SK-N-MC (cell line): Measurements from ENCODE around the gene GBE1.

Experiments used
- EZH2 ChIP-seq: fragments of 200-600 bp; sonication (generic); IDR thresholded peaks from one replicate; pipeline ENCODE4 v1.6.1; 2017; ENCODE audit warnings: antibody characterized with exemption
- POLR2AphosphoS5 ChIP-seq: IDR thresholded peaks from 2 replicates; pipeline ENCODE4 v1.6.1; 2012; ENCODE audit warnings: mild to moderate bottlenecking, low read depth, low read length, borderline replicate concordance

GRCh38 chr3:81763001-81763400 is 1.6 kb upstream of the GBE1 start:
- TF ChIP-seq EZH2 (no peak), POLR2AphosphoS5 (no peak)
